ENCODE results near the gene PIH1D1.

DNA sequence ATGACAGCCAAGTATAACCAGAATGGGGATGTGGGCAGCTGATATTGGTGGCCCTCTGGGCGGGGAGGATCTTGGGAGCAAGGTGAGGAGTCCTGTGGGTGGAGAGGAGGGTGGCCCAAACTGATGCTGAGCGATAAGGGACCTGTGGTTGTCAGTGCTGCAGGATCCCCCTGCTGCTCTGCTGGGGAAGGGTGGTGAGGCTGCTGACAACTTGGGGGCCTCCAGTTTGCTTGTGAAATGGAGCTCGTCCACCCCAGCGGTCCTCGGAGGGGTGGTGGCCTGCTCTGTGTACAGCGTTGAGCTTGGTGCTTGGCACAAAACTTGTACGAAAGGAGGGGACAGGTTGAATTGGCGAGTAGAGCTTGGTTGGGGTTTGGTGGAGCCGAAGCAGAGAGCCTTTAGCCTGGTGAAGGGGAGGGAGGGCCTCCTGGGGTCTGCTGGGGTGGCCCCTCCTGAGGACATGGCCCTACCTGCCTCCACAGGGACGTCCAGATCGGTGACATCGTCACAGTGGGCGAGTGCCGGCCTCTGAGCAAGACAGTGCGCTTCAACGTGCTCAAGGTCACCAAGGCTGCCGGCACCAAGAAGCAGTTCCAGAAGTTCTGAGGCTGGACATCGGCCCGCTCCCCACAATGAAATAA is 47.5 kb upstream of the PIH1D1 start:
- TF ChIP-seq, protein P1, sequence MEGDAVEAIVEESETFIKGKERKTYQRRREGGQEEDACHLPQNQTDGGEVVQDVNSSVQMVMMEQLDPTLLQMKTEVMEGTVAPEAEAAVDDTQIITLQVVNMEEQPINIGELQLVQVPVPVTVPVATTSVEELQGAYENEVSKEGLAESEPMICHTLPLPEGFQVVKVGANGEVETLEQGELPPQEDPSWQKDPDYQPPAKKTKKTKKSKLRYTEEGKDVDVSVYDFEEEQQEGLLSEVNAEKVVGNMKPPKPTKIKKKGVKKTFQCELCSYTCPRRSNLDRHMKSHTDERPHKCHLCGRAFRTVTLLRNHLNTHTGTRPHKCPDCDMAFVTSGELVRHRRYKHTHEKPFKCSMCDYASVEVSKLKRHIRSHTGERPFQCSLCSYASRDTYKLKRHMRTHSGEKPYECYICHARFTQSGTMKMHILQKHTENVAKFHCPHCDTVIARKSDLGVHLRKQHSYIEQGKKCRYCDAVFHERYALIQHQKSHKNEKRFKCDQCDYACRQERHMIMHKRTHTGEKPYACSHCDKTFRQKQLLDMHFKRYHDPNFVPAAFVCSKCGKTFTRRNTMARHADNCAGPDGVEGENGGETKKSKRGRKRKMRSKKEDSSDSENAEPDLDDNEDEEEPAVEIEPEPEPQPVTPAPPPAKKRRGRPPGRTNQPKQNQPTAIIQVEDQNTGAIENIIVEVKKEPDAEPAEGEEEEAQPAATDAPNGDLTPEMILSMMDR (conservative IDR thresholded peaks at IDR 0.05; ENCODE audit: low read depth, low read length): no peak
- no peak for TF ChIP-seq EZH2 (IDR thresholded peaks at IDR 0.05; ENCODE audit: borderline replicate concordance, low read depth, low read length, poor library complexity, severe bottlenecking)
